Prostate gland (tissue), 2 donors: ENCODE measurements around the gene NOD2. TPM values are rescaled to one million over a fixed set of nuclear protein-coding genes. Genes with fewer than 3 reads are reported as not detected.

Source experiments
- DNase-seq: peaks from one replicate; pipeline ENCODE4 v3.0.0-alpha.2; 2019; ENCODE audit warnings: low spot score
- H3K27ac ChIP-seq, 2 donors: fragments of 200-600 bp; sonication (generic); 2 replicates each; pipeline ENCODE4 v1.5.1; 2017 to 2019
- H3K27me3 ChIP-seq: fragments of 200-600 bp; sonication (generic); replicated peaks from 2 replicates; pipeline ENCODE4 v1.5.1; 2019; ENCODE audit not compliant: insufficient read depth
- H3K36me3 ChIP-seq, 2 donors: fragments of 200-600 bp; sonication (generic); 1 replicate in 1 of 2; 2 replicates in 1 of 2; pipeline versions ENCODE4 v1.5.1 to v1.8.1; 2017 to 2019
- H3K4me1 ChIP-seq: fragments of 200-600 bp; sonication (generic); replicated peaks from 2 replicates; pipeline ENCODE4 v1.5.1; 2019
- H3K4me3 ChIP-seq, 2 donors: fragments of 200-600 bp; sonication (generic); 2 replicates each; pipeline ENCODE4 v1.5.1; 2017 to 2019
- H3K9me3 ChIP-seq: fragments of 200-600 bp; sonication (generic); 2 replicates; pipeline ENCODE4 v1.5.1; 2017
- POLR2A ChIP-seq: fragments of 450-650 bp; IDR thresholded peaks from one replicate; pipeline ENCODE4 v1.6.1; 2016; ENCODE audit warnings: antibody characterized with exemption, mild to moderate bottlenecking
- POLR2AphosphoS5 ChIP-seq: sonication (generic); formaldehyde crosslinking; IDR thresholded peaks from one replicate; pipeline ENCODE4 v1.6.1; 2017; ENCODE audit warnings: antibody characterized with exemption
- WGBS: methylation state at CpG from one replicate; pipeline ENCODE4 v1.1.5; 2018; 5-methylcytosine and 5-hydroxymethylcytosine counted together
- intact Hi-C: fragments of 100-400 bp; cut with DNase I; formaldehyde crosslinking; loops from one replicate; pipeline ENCODE4 v1.14.2; 2022
- total RNA-seq, 2 donors: library from RNA; depleted of rRNA; stranded (reverse); fragments of >200 nt; gene quantifications; one replicate each; pipeline ENCODE4 v1.1.0, GENCODE V29; 2016
- TF ChIP-seq, protein P1 (sequence below), 4 experiments: fragments of 200-600 bp in 2 of 4; fragments of 450-650 bp in 2 of 4; sonication (generic) in 2 of 4; IDR thresholded peaks; 1 replicate in 3 of 4; 2 replicates in 1 of 4; pipeline ENCODE4 v1.5.1; 2016 to 2019; ENCODE audit warnings: antibody characterized with exemption in 4 of 4, mild to moderate bottlenecking in 2 of 4, moderate library complexity in 2 of 4

The NOD2 gene
- total RNA-seq, 2 donors from 2014 or later: 2.8 to 5.6 TPM

DNA sequence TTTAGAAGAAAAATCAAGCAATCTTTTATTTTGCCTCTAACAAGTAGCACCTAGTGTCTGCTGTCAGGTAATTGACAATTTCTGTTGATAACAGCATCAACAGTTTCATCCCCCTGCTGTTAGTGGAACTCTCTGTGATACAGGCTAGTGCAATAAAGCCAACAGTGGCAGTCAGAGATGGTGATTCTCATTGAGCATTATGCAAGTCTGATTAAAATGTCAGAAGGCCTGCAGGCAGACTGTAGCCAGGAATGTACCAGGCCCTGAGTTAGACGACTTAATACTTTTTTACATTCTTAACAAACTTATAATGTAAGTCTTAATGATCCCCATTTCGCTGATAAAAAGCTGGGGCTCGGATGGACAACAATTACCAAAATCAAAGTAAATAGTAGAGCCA is 63.1 kb downstream of the NOD2 start:
- no peaks in the 10 kb centered on the region for H3K4me1 ChIP-seq
- no peak for DNase-seq
- intact Hi-C loops: no loop called here
- WGBS: 71% methylated on average over 3 of the region's 3 CpGs
- no peaks in the 10 kb centered on the region for H3K9me3 ChIP-seq
- H3K27ac ChIP-seq: no peak overlapping the region
- no peak overlapping the region for H3K4me3 ChIP-seq
- TF ChIP-seq, protein P1, sequence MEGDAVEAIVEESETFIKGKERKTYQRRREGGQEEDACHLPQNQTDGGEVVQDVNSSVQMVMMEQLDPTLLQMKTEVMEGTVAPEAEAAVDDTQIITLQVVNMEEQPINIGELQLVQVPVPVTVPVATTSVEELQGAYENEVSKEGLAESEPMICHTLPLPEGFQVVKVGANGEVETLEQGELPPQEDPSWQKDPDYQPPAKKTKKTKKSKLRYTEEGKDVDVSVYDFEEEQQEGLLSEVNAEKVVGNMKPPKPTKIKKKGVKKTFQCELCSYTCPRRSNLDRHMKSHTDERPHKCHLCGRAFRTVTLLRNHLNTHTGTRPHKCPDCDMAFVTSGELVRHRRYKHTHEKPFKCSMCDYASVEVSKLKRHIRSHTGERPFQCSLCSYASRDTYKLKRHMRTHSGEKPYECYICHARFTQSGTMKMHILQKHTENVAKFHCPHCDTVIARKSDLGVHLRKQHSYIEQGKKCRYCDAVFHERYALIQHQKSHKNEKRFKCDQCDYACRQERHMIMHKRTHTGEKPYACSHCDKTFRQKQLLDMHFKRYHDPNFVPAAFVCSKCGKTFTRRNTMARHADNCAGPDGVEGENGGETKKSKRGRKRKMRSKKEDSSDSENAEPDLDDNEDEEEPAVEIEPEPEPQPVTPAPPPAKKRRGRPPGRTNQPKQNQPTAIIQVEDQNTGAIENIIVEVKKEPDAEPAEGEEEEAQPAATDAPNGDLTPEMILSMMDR (IDR thresholded peaks at IDR 0.05): no peak
- TF ChIP-seq POLR2A: no peak
- H3K36me3 ChIP-seq: no peaks in the 10 kb centered on the region
- no peaks in the 10 kb centered on the region for H3K27me3 ChIP-seq

DNA sequence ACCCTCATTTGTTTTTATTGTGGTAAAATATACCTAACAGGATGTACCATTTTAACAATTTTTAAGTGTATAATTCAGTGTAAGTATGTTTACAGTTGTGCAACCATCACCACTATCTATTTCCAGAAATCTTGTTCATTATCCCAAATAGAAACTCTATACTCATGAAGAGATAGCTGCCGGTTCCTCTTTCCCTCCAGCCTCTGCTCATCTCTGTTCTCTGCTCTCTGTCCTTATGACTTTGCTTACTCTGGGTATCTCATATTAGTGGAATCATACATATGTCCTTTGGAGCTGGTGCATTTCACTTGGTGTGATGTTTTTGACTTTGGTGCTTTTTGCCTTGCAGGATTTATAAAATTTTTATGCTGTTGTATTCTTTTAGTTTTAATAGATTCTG is 67.9 kb downstream of the NOD2 start:
- no peak overlapping the region for H3K27ac ChIP-seq
- no peaks in the 10 kb centered on the region for H3K9me3 ChIP-seq
- no peak for DNase-seq
- no peak overlapping the region for H3K4me3 ChIP-seq
- intact Hi-C loops: no loop called here
- TF ChIP-seq POLR2AphosphoS5 (no peak), POLR2A (no peak)
- H3K4me1 ChIP-seq: no peaks in the 10 kb centered on the region
- WGBS: 54% methylated on average over 1 of the region's 1 CpG
- peaks cover 0 to 5% of the 10 kb centered on the region in 2 donors for H3K36me3 ChIP-seq
- no peaks in the 10 kb centered on the region for H3K27me3 ChIP-seq

DNA sequence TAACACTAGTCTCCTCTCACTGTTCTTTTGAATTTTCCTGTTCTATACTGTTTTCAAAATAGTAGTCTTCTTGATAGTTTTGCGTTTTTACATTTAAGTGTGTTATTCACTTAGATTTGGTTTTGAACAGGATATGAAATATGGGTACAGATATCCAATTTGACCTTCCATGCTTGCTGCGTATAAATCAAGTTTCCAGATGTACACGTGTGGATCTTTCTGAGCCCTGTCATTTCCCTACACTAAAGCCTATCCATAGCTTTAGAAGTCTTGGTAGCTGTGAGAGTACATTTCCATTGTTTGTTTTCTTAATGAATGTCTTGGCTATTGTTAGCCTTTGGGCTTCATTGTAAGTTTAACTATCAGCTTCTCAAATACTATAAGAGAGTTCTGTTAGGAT is 68.8 kb downstream of the NOD2 start:
- no peaks in the 10 kb centered on the region for H3K27me3 ChIP-seq
- H3K36me3 ChIP-seq: peaks cover 0 to 5% of the 10 kb centered on the region in 2 donors
- DNase-seq: no peak
- TF ChIP-seq POLR2AphosphoS5: no peak
- no peak for TF ChIP-seq POLR2A
- TF ChIP-seq, protein P1 (IDR thresholded peaks at IDR 0.05): no peak
- no peaks in the 10 kb centered on the region for H3K9me3 ChIP-seq
- intact Hi-C loops: no loop called here
- H3K27ac ChIP-seq: no peak overlapping the region
- H3K4me3 ChIP-seq: no peak overlapping the region
- H3K4me1 ChIP-seq: no peaks in the 10 kb centered on the region
- 67% methylated on average over 3 of the region's 3 CpGs for WGBS

DNA sequence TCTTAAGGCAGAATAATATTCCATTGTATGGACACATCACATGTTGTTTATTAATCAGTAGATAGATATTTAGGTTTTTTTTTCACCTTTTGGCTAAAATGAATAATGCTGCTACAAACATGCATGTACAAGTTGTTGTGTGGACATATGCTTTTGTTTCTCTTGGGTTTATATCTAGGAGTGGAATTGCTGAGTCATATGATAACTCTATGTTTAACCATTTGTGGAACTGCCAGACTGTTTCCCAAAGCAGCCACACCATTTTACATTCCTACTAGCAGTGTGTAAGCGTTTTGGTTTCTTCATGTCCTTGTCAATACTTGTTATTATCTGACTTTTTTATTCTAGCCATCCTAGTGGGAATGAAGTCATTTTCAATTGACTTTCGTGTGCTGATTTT is 69.8 kb downstream of the NOD2 start:
- Histone ChIP-seq H3K4me3 (no peak overlapping the region), H3K36me3 (peaks cover 0 to 5% of the 10 kb centered on the region in 2 donors), H3K27me3 (no peaks in the 10 kb centered on the region), H3K27ac (no peak overlapping the region), H3K9me3 (no peaks in the 10 kb centered on the region), H3K4me1 (no peaks in the 10 kb centered on the region)
- 97% methylated on average over 2 of the region's 2 CpGs for WGBS
- intact Hi-C loops: no loop called here
- DNase-seq: no peak
- TF ChIP-seq POLR2AphosphoS5 (no peak), POLR2A (no peak)
- TF ChIP-seq, protein P1 (IDR thresholded peaks at IDR 0.05): no peak

DNA sequence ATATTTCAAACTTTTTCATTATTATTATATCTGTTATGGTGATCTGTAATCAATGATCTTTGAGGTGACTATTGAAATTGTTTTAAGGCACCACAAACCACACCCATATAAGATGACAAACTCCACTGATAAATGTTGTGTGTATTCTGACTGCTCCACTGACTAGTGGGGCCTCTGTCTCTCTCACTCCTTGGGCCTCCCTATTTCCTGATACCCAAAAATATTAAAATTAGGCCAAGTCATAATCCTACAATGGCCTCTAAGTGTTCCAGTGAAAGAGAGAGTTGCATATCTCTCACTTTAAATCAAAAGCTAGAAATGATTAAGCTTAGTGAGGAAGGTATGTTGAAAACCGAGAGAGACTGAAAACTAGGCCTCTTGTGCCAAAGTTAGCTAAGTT is 71.9 kb downstream of the NOD2 start:
- no peak for DNase-seq
- no peak overlapping the region for H3K27ac ChIP-seq
- intact Hi-C loops: no loop called here
- no peaks in the 10 kb centered on the region for H3K9me3 ChIP-seq
- no peaks in the 10 kb centered on the region for H3K27me3 ChIP-seq
- WGBS: 97% methylated on average over 1 of the region's 1 CpG
- TF ChIP-seq POLR2A (no peak), POLR2AphosphoS5 (no peak)
- TF ChIP-seq, protein P1 (IDR thresholded peaks at IDR 0.05): no peak
- H3K36me3 ChIP-seq: peaks cover 0 to 5% of the 10 kb centered on the region in 2 donors
- no peak overlapping the region for H3K4me3 ChIP-seq
- H3K4me1 ChIP-seq: no peaks in the 10 kb centered on the region
